ENCODE results near the gene ACOT12. TPM values are rescaled to one million over a fixed set of nuclear protein-coding genes. Genes with fewer than 3 reads are reported as not detected.

Gene ACOT12
- total and polyA plus RNA-seq, 2 donors (not counting 3 experiments of a cell fraction or from before 2014, with no cell fraction given) = not detected

DNA sequence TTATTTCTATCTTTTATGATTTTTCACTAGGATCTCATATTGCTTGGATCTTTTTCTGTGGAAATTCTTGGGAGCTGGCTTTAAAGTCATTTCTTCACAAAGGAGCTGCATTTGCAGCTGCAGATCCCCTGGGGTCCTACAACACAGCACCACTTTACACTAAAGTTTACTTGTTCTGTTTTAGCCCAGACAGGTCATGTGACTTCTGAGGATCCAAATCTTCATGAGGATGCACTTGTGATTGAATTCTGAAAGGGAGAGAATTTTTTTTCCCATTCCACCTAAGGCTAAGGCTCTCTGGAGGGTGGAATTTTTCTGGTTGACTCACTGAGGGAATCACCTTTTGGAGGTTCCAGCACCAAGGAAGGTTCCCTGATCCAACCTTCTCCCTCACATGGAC, 43.4 kb downstream of the ACOT12 start:
- intact Hi-C loops (cut with micrococcal nuclease) = no loop called here
- BruUV-seq (replicated peaks) = no TSS peak

More for the DNA sequence above, 43.4 kb downstream of the ACOT12 start:
- dilution Hi-C loops (cut with MboI; ENCODE audit: extremely low pct_ligation_motif_present, low sequenced_read_pairs) = no loop called here
- H2AFZ ChIP-seq (ENCODE audit: low read depth, low read length) = no peak overlapping the region
- POLR2A ChIA-PET = no interaction called here
- TF ChIP-seq POLR2AphosphoS5 (IDR thresholded peaks at IDR 0.05; ENCODE audit: insufficient read depth, low read depth, low read length) (no peak), EZH2 (IDR thresholded peaks at IDR 0.05; ENCODE audit: borderline replicate concordance, low read depth, low read length, severe bottlenecking) (no peak), POLR2A (IDR thresholded peaks at IDR 0.05; ENCODE audit: low read depth, low read length) (no peak), GATA2 (IDR thresholded peaks at IDR 0.05; ENCODE audit: insufficient read depth, insufficient read length, low read depth, low read length) (no peak), MAX (IDR thresholded peaks at IDR 0.05; ENCODE audit: insufficient read depth, insufficient read length) (no peak), JUN (IDR thresholded peaks at IDR 0.05; ENCODE audit: borderline replicate concordance, insufficient read depth, insufficient read length, low read depth) (no peak), FOS (IDR thresholded peaks at IDR 0.05; ENCODE audit: borderline replicate concordance, insufficient read depth, low read length) (no peak), MYC (IDR thresholded peaks at IDR 0.05; ENCODE audit: low read depth, low read length) (no peak)
- TF ChIP-seq, protein P1, sequence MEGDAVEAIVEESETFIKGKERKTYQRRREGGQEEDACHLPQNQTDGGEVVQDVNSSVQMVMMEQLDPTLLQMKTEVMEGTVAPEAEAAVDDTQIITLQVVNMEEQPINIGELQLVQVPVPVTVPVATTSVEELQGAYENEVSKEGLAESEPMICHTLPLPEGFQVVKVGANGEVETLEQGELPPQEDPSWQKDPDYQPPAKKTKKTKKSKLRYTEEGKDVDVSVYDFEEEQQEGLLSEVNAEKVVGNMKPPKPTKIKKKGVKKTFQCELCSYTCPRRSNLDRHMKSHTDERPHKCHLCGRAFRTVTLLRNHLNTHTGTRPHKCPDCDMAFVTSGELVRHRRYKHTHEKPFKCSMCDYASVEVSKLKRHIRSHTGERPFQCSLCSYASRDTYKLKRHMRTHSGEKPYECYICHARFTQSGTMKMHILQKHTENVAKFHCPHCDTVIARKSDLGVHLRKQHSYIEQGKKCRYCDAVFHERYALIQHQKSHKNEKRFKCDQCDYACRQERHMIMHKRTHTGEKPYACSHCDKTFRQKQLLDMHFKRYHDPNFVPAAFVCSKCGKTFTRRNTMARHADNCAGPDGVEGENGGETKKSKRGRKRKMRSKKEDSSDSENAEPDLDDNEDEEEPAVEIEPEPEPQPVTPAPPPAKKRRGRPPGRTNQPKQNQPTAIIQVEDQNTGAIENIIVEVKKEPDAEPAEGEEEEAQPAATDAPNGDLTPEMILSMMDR (IDR thresholded peaks at IDR 0.05; ENCODE audit: extremely low read depth in 1 of 2, insufficient read depth in 1 of 2, low read depth in 1 of 2, low read length in 2 of 2) = no peak
- FAIRE-seq (no peak), DNase-seq (ENCODE audit: low read depth, low spot score) (no peak)
- no peaks in the 10 kb centered on the region for H3K9me3 ChIP-seq (replicated peaks; ENCODE audit: control insufficient read depth, insufficient read depth, low read length)
- no peaks in the 10 kb centered on the region for H3K79me2 ChIP-seq (ENCODE audit: control insufficient read depth, insufficient read depth, low read length)
- no peak overlapping the region for H3K4me2 ChIP-seq (ENCODE audit: insufficient read depth, low read length)
- CTCF ChIA-PET = no interaction called here
- no peaks in the 10 kb centered on the region for H3K27me3 ChIP-seq (ENCODE audit: control insufficient read depth in 2 of 2, insufficient read depth in 2 of 2, low read length in 2 of 2)
- H3K36me3 ChIP-seq (ENCODE audit: control insufficient read depth in 2 of 2, extremely low read depth in 1 of 2, insufficient read depth in 2 of 2, low read length in 2 of 2) = no peaks in the 10 kb centered on the region
- H3K4me3 ChIP-seq (replicated peaks in 1 of 3; ENCODE audit: insufficient read depth in 1 of 3, low read depth in 1 of 3, low read length in 3 of 3) = no peak overlapping the region
- H3K9me1 ChIP-seq (replicated peaks; ENCODE audit: control insufficient read depth, extremely low read depth, insufficient read depth, low read length) = no peaks in the 10 kb centered on the region
- H3K4me1 ChIP-seq (ENCODE audit: control insufficient read depth, extremely low read depth, insufficient read depth, low read length) = no peaks in the 10 kb centered on the region
- H4K20me1 ChIP-seq (replicated peaks; ENCODE audit: control insufficient read depth, extremely low read depth, insufficient read depth, low read length) = no peaks in the 10 kb centered on the region
- no peak overlapping the region for H3K9ac ChIP-seq (replicated peaks; ENCODE audit: extremely low read depth, insufficient read depth, low read length)
- H3K27ac ChIP-seq (ENCODE audit: insufficient read depth, low read depth, low read length) = no peak overlapping the region
